ENCODE measurements around the gene TMEM80.
A peak's percentile ranks its signal among the peaks of the same experiment; 100 is the strongest.

Gene TMEM80

GRCh38 chr11:690738-691633, 4.6 kb upstream of the TMEM80 start:
- ATAC-seq (no peak), DNase-seq (no peak)
- Mint-ChIP-seq H3K27ac (no peak overlapping the region), H3K9me3 (no peaks in the 10 kb centered on the region), H3K4me1 (peaks cover 29% of the 10 kb centered on the region), H3K4me3 (peak overlapping the region; percentile 3), H3K36me3 (ENCODE audit: low read depth) (peaks cover 25% of the 10 kb centered on the region), H3K27me3 (no peaks in the 10 kb centered on the region)

- Mint-ChIP-seq H3K4me3 (peak overlapping the region; percentile 15), H3K9me3 (no peaks in the 10 kb centered on the region), H3K27ac (no peak overlapping the region), H3K36me3 (ENCODE audit: low read depth) (peaks cover 21% of the 10 kb centered on the region), H3K27me3 (no peaks in the 10 kb centered on the region), H3K4me1 (peaks cover 37% of the 10 kb centered on the region)
- DNase-seq (no peak), ATAC-seq (no peak)
Measured at GRCh38 chr11:691710-692590, 3.7 kb upstream of the TMEM80 start.

DNA sequence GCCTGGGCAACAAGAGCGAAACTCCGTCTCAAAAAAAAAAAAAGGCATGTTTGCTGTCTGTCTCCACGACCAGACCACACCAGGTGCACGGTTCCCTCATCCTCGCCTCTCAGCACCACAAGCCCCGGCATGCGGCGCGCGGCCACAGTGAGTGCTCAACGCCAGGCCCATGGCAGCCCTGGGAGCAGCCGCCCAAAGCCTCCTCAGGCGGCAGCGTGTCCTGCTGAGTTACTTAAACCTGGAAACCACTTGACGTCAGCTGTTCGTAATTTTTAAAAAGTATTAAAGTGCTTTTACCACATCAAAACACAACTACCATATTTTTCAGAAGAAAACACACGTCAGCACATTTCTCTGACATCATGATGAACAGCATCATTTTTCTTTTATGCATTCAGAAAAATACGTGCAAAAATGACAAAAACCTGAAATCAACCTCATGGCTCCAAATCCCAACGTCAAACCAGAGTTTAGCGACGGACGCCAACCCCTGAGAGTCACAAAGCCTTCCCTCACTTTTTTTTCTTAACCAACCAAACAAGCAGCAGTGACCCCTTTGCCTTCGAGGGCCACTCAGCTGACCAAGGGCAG, 2.7 kb upstream of the TMEM80 start:
- ATAC-seq, result no peak
- H3K4me3 Mint-ChIP-seq, result peak overlapping the region; percentile 86
- peak overlapping the region; percentile 69 for H3K27ac Mint-ChIP-seq
- H3K9me3 Mint-ChIP-seq, result no peaks in the 10 kb centered on the region
- H3K4me1 Mint-ChIP-seq, result peaks cover 47% of the 10 kb centered on the region
- peaks cover 13% of the 10 kb centered on the region for H3K36me3 Mint-ChIP-seq (ENCODE audit: low read depth)
- DNase-seq, result no peak
- H3K27me3 Mint-ChIP-seq, result no peaks in the 10 kb centered on the region

GRCh38 chr11:693415-693831, 2.2 kb upstream of the TMEM80 start:
- Mint-ChIP-seq H3K9me3 (no peaks in the 10 kb centered on the region), H3K27me3 (no peaks in the 10 kb centered on the region), H3K36me3 (ENCODE audit: low read depth) (peaks cover 10% of the 10 kb centered on the region), H3K27ac (peak overlapping the region; percentile 69), H3K4me1 (peaks cover 52% of the 10 kb centered on the region), H3K4me3 (peak overlapping the region; percentile 86)
- no peak for DNase-seq
- ATAC-seq, result no peak

- Mint-ChIP-seq H3K36me3 (ENCODE audit: low read depth) (peaks cover 10% of the 10 kb centered on the region), H3K27ac (peak overlapping the region; percentile 69), H3K9me3 (no peaks in the 10 kb centered on the region), H3K27me3 (no peaks in the 10 kb centered on the region), H3K4me1 (peaks cover 53% of the 10 kb centered on the region), H3K4me3 (peak overlapping the region; percentile 86)
- ATAC-seq (no peak), DNase-seq (no peak)
Measured at GRCh38 chr11:693887-694562, 1.6 kb upstream of the TMEM80 start.

- Mint-ChIP-seq H3K4me1 (peaks cover 53% of the 10 kb centered on the region), H3K36me3 (ENCODE audit: low read depth) (peaks cover 5% of the 10 kb centered on the region), H3K27ac (peak within 1 kb of the TSS; percentile 92), H3K4me3 (peak within 1 kb of the TSS; percentile 86), H3K9me3 (no peaks in the 10 kb centered on the region), H3K27me3 (no peaks in the 10 kb centered on the region)
- ATAC-seq (peak; percentile 85), DNase-seq (peak; percentile 99)
Measured at GRCh38 chr11:694563-695287, 891 bp upstream of the TMEM80 start, which contains the start of gene DEAF1. Gene DEAF1, minus strand, starts transcription at chr11:695222. Its CDS starts 175 bp downstream, at chr11:695047.

GRCh38 chr11:695288-695537, 403 bp upstream of the TMEM80 start:
- Mint-ChIP-seq H3K9me3 (no peaks in the 10 kb centered on the region), H3K4me3 (peak overlapping the region; percentile 86), H3K27ac (peak overlapping the region; percentile 92), H3K4me1 (peaks cover 53% of the 10 kb centered on the region), H3K27me3 (no peaks in the 10 kb centered on the region), H3K36me3 (ENCODE audit: low read depth) (peaks cover 5% of the 10 kb centered on the region)
- DNase-seq (no peak), ATAC-seq (no peak)

GRCh38 chr11:696955-697491, 1.4 kb downstream of the TMEM80 start:
- ATAC-seq (no peak), DNase-seq (no peak)
- Mint-ChIP-seq H3K27me3 (no peaks in the 10 kb centered on the region), H3K27ac (peak overlapping the region; percentile 39), H3K36me3 (ENCODE audit: low read depth) (peaks cover 3% of the 10 kb centered on the region), H3K9me3 (no peaks in the 10 kb centered on the region), H3K4me3 (peak overlapping the region; percentile 86), H3K4me1 (peaks cover 38% of the 10 kb centered on the region)

- no peak for ATAC-seq
- Mint-ChIP-seq H3K4me1 (peaks cover 32% of the 10 kb centered on the region), H3K9me3 (no peaks in the 10 kb centered on the region), H3K36me3 (ENCODE audit: low read depth) (peaks cover 3% of the 10 kb centered on the region), H3K4me3 (no peak overlapping the region), H3K27ac (peak overlapping the region; percentile 20), H3K27me3 (no peaks in the 10 kb centered on the region)
- DNase-seq, result no peak
Measured at GRCh38 chr11:697811-698311, 2.2 kb downstream of the TMEM80 start.

- DNase-seq (no peak), ATAC-seq (no peak)
- H3K9me3 Mint-ChIP-seq, result no peaks in the 10 kb centered on the region
- no peak overlapping the region for H3K27ac Mint-ChIP-seq
- H3K27me3 Mint-ChIP-seq, result no peaks in the 10 kb centered on the region
- H3K36me3 Mint-ChIP-seq (ENCODE audit: low read depth), result peaks cover 2% of the 10 kb centered on the region
- no peak overlapping the region for H3K4me3 Mint-ChIP-seq
- peaks cover 25% of the 10 kb centered on the region for H3K4me1 Mint-ChIP-seq
Measured at GRCh38 chr11:698493-699115, 3.0 kb downstream of the TMEM80 start.

DNA sequence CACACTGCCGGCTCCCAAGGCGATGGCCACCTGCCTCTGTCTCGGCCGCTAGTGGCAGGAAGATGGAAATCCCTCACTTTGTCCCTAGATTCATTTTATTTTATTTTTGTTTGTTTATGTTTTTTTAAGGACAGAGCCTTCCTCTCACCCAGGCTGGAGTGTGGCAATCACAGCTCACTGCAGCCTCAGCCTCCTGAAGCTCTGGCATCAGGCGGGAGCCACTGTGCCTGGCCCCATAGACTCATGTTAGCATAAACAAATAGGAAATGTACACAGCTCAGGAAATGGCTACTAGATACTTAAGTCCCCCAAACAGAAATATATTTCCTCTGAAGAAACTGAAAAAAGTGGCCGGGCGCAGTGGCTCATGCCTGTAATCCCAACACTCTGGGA, 3.5 kb downstream of the TMEM80 start:
- no peak for ATAC-seq
- DNase-seq, result no peak
- Mint-ChIP-seq H3K27me3 (no peaks in the 10 kb centered on the region), H3K27ac (no peak overlapping the region), H3K4me3 (no peak overlapping the region), H3K9me3 (no peaks in the 10 kb centered on the region), H3K36me3 (ENCODE audit: low read depth) (peaks cover 2% of the 10 kb centered on the region), H3K4me1 (peaks cover 23% of the 10 kb centered on the region)

GRCh38 chr11:699753-700152, 4.1 kb downstream of the TMEM80 start:
- Mint-ChIP-seq H3K36me3 (ENCODE audit: low read depth) (peaks cover 2% of the 10 kb centered on the region), H3K27me3 (no peaks in the 10 kb centered on the region), H3K4me3 (no peak overlapping the region), H3K4me1 (peaks cover 23% of the 10 kb centered on the region), H3K9me3 (no peaks in the 10 kb centered on the region), H3K27ac (no peak overlapping the region)
- no peak for ATAC-seq
- DNase-seq, result no peak
